Gastroesophageal sphincter (tissue), 3 donors: Measurements from ENCODE around the gene LAMA2.

Experiments
- POLR2A ChIP-seq, 2 donors: fragments of 450-650 bp; IDR thresholded peaks; one replicate each; pipeline ENCODE4 v1.6.1; 2017; ENCODE audit warnings: antibody characterized with exemption in 2 of 2, mild to moderate bottlenecking in 2 of 2, moderate library complexity in 1 of 2
- POLR2AphosphoS5 ChIP-seq: sonication (generic); formaldehyde crosslinking; IDR thresholded peaks from one replicate; pipeline ENCODE4 v1.6.1; 2017; ENCODE audit warnings: antibody characterized with exemption
- TF ChIP-seq, protein P1 (sequence below), 4 experiments: fragments of 200-600 bp in 2 of 4; fragments of 450-650 bp in 2 of 4; sonication (generic) in 1 of 4; IDR thresholded peaks; one replicate each; pipeline ENCODE4 v1.5.1; 2017 to 2019; ENCODE audit warnings: antibody characterized with exemption in 4 of 4, mild to moderate bottlenecking in 2 of 4, moderate library complexity in 2 of 4

DNA sequence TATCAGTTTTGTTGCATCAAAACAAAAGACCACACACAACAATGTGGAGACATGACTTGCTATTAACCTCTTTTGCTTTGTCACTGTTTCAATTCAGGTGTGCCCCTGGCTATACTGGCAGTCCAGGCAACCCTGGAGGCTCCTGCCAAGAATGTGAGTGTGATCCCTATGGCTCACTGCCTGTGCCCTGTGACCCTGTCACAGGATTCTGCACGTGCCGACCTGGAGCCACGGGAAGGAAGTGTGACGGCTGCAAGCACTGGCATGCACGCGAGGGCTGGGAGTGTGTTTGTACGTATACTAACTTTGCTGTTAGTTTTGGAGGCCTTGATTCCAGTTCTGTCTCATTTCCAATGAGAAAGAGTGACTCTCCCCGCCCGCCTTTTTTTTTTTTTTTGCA lies 470.1 kb downstream of the LAMA2 start:
- TF ChIP-seq, protein P1, sequence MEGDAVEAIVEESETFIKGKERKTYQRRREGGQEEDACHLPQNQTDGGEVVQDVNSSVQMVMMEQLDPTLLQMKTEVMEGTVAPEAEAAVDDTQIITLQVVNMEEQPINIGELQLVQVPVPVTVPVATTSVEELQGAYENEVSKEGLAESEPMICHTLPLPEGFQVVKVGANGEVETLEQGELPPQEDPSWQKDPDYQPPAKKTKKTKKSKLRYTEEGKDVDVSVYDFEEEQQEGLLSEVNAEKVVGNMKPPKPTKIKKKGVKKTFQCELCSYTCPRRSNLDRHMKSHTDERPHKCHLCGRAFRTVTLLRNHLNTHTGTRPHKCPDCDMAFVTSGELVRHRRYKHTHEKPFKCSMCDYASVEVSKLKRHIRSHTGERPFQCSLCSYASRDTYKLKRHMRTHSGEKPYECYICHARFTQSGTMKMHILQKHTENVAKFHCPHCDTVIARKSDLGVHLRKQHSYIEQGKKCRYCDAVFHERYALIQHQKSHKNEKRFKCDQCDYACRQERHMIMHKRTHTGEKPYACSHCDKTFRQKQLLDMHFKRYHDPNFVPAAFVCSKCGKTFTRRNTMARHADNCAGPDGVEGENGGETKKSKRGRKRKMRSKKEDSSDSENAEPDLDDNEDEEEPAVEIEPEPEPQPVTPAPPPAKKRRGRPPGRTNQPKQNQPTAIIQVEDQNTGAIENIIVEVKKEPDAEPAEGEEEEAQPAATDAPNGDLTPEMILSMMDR (IDR thresholded peaks at IDR 0.05): no peak
- TF ChIP-seq POLR2A (IDR thresholded peaks at IDR 0.05): no peak
- TF ChIP-seq POLR2AphosphoS5: no peak
